Measurements from ENCODE around the gene PLEKHD1. TPM values are rescaled to one million over a fixed set of nuclear protein-coding genes. Genes with fewer than 3 reads are reported as not detected.

The PLEKHD1 gene
- total RNA-seq, 1 donor, result under 0.01 TPM

GRCh38 chr14:69553252-69553651 is 68.7 kb downstream of the PLEKHD1 start:
- no peak for TF ChIP-seq CTCF (IDR thresholded peaks at IDR 0.05; ENCODE audit: extremely low read depth, low read depth, low read length)
- DNase-seq (ENCODE audit: insufficient read length, low spot score, missing footprints), result peak; percentile 88
- no peaks in the 10 kb centered on the region for H3K36me3 ChIP-seq (ENCODE audit: insufficient read depth, low read length)
- H3K27ac ChIP-seq (ENCODE audit: low read depth, low read length), result no peak overlapping the region
- no peaks in the 10 kb centered on the region for H3K4me1 ChIP-seq (ENCODE audit: insufficient read depth, low read length)
- no peak overlapping the region for H3K4me2 ChIP-seq (ENCODE audit: insufficient read depth, low read length)
- no peak overlapping the region for H3K4me3 ChIP-seq (ENCODE audit: insufficient read depth, low read length)
- H2AFZ ChIP-seq (ENCODE audit: low read length), result no peak overlapping the region
- H3K9me3 ChIP-seq (ENCODE audit: low read depth, low read length), result no peaks in the 10 kb centered on the region
- peaks cover 36% of the 10 kb centered on the region for H3K27me3 ChIP-seq (ENCODE audit: insufficient read depth, low read length)
- H4K20me1 ChIP-seq (ENCODE audit: insufficient read depth, low read length), result no peaks in the 10 kb centered on the region
- no peaks in the 10 kb centered on the region for H3K79me2 ChIP-seq (ENCODE audit: insufficient read depth, low read length)

- no peak overlapping the region for H3K4me3 ChIP-seq (ENCODE audit: insufficient read depth, low read length)
- no peak overlapping the region for H3K4me2 ChIP-seq (ENCODE audit: insufficient read depth, low read length)
- H3K27ac ChIP-seq (ENCODE audit: low read depth, low read length), result no peak overlapping the region
- no peak for TF ChIP-seq CTCF (IDR thresholded peaks at IDR 0.05; ENCODE audit: extremely low read depth, low read depth, low read length)
- no peaks in the 10 kb centered on the region for H3K36me3 ChIP-seq (ENCODE audit: insufficient read depth, low read length)
- H3K4me1 ChIP-seq (ENCODE audit: insufficient read depth, low read length), result no peaks in the 10 kb centered on the region
- peaks cover 28% of the 10 kb centered on the region for H3K27me3 ChIP-seq (ENCODE audit: insufficient read depth, low read length)
- no peaks in the 10 kb centered on the region for H3K9me3 ChIP-seq (ENCODE audit: low read depth, low read length)
- DNase-seq (ENCODE audit: insufficient read length, low spot score, missing footprints), result no peak
- no peak overlapping the region for H2AFZ ChIP-seq (ENCODE audit: low read length)
- H3K79me2 ChIP-seq (ENCODE audit: insufficient read depth, low read length), result no peaks in the 10 kb centered on the region
- H4K20me1 ChIP-seq (ENCODE audit: insufficient read depth, low read length), result no peaks in the 10 kb centered on the region
These were observed 70.0 kb downstream of the PLEKHD1 start for GRCh38 chr14:69554500-69554899.

- Histone ChIP-seq H3K27me3 (ENCODE audit: insufficient read depth, low read length) (peaks cover 50% of the 10 kb centered on the region), H3K4me3 (ENCODE audit: insufficient read depth, low read length) (no peak overlapping the region), H3K27ac (ENCODE audit: low read depth, low read length) (no peak overlapping the region), H3K4me1 (ENCODE audit: insufficient read depth, low read length) (no peaks in the 10 kb centered on the region), H4K20me1 (ENCODE audit: insufficient read depth, low read length) (no peaks in the 10 kb centered on the region), H3K79me2 (ENCODE audit: insufficient read depth, low read length) (no peaks in the 10 kb centered on the region), H3K36me3 (ENCODE audit: insufficient read depth, low read length) (no peaks in the 10 kb centered on the region), H3K4me2 (ENCODE audit: insufficient read depth, low read length) (no peak overlapping the region), H2AFZ (ENCODE audit: low read length) (no peak overlapping the region), H3K9me3 (ENCODE audit: low read depth, low read length) (no peaks in the 10 kb centered on the region)
- TF ChIP-seq CTCF (IDR thresholded peaks at IDR 0.05; ENCODE audit: extremely low read depth, low read depth, low read length), result no peak
- DNase-seq (ENCODE audit: insufficient read length, low spot score, missing footprints), result no peak
These were observed 74.2 kb downstream of the PLEKHD1 start for GRCh38 chr14:69558774-69559173.

- Histone ChIP-seq H3K4me2 (ENCODE audit: insufficient read depth, low read length) (no peak overlapping the region), H3K4me1 (ENCODE audit: insufficient read depth, low read length) (no peaks in the 10 kb centered on the region), H4K20me1 (ENCODE audit: insufficient read depth, low read length) (no peaks in the 10 kb centered on the region), H3K27me3 (ENCODE audit: insufficient read depth, low read length) (peaks cover 58% of the 10 kb centered on the region), H3K36me3 (ENCODE audit: insufficient read depth, low read length) (no peaks in the 10 kb centered on the region), H3K79me2 (ENCODE audit: insufficient read depth, low read length) (no peaks in the 10 kb centered on the region), H3K9me3 (ENCODE audit: low read depth, low read length) (no peaks in the 10 kb centered on the region), H3K27ac (ENCODE audit: low read depth, low read length) (no peak overlapping the region), H3K4me3 (ENCODE audit: insufficient read depth, low read length) (no peak overlapping the region), H2AFZ (ENCODE audit: low read length) (no peak overlapping the region)
- no peak for DNase-seq (ENCODE audit: insufficient read length, low spot score, missing footprints)
- TF ChIP-seq CTCF (IDR thresholded peaks at IDR 0.05; ENCODE audit: extremely low read depth, low read depth, low read length), result no peak
These were observed 75.1 kb downstream of the PLEKHD1 start for GRCh38 chr14:69559581-69560011.
